ENCODE data around the gene CTSA. TPM values are rescaled to one million over a fixed set of nuclear protein-coding genes. Genes with fewer than 3 reads are reported as not detected.

Gene CTSA
- total and polyA plus RNA-seq, 2 experiments from 2014 or later = 39.9 to 63.9 TPM

DNA sequence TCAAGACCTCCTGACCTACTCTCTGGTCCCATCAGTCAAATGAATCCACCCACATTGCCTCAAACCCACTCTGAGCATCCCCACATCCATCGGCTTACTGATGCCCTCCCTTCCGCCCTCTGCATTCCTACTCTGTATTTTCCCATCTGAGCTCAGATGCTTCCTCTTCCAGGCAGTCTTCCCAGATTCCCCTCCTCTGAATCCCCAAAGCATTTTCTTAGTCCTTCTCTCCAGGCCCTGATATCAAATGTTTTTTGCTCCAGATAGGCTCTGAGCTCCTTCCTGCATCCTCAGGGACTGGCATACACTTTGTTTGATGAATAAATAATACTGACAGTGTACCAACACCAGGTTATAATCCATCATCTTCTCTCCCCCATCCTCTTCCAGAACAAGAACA lies 16.9 kb downstream of the CTSA start:
- H3K27ac ChIP-seq (ENCODE audit: low read depth) = no peak overlapping the region
- H3K79me2 ChIP-seq (replicated peaks; ENCODE audit: insufficient read depth) = peaks cover 10% of the 10 kb centered on the region
- H3K27me3 Mint-ChIP-seq (ENCODE audit: insufficient read depth, low read depth, poor library complexity) = peaks cover 33% of the 10 kb centered on the region
- TF ChIP-seq EZH2 (IDR thresholded peaks at IDR 0.05; ENCODE audit: low read depth, unreplicated experiment) (no peak), CREB1 (CRISPR knock-in tag; IDR thresholded peaks at IDR 0.05; ENCODE audit: low read depth) (no peak), ZNF331 (CRISPR knock-in tag; IDR thresholded peaks at IDR 0.05; ENCODE audit: low read depth) (no peak), ETS1 (IDR thresholded peaks at IDR 0.05) (no peak), STAT1 (IDR thresholded peaks at IDR 0.05; ENCODE audit: unreplicated experiment) (no peak), EZH2phosphoT487 (IDR thresholded peaks at IDR 0.05; ENCODE audit: unreplicated experiment) (no peak), NANOG (IDR thresholded peaks at IDR 0.05; ENCODE audit: borderline replicate concordance) (no peak), ZNF114 (CRISPR knock-in tag; IDR thresholded peaks at IDR 0.05) (no peak), JUNB (IDR thresholded peaks at IDR 0.05; ENCODE audit: unreplicated experiment) (no peak), ZNF462 (CRISPR knock-in tag; IDR thresholded peaks at IDR 0.05) (no peak), POLR2AphosphoS5 (IDR thresholded peaks at IDR 0.05; ENCODE audit: low read depth) (no peak)
- TF ChIP-seq, protein P1, sequence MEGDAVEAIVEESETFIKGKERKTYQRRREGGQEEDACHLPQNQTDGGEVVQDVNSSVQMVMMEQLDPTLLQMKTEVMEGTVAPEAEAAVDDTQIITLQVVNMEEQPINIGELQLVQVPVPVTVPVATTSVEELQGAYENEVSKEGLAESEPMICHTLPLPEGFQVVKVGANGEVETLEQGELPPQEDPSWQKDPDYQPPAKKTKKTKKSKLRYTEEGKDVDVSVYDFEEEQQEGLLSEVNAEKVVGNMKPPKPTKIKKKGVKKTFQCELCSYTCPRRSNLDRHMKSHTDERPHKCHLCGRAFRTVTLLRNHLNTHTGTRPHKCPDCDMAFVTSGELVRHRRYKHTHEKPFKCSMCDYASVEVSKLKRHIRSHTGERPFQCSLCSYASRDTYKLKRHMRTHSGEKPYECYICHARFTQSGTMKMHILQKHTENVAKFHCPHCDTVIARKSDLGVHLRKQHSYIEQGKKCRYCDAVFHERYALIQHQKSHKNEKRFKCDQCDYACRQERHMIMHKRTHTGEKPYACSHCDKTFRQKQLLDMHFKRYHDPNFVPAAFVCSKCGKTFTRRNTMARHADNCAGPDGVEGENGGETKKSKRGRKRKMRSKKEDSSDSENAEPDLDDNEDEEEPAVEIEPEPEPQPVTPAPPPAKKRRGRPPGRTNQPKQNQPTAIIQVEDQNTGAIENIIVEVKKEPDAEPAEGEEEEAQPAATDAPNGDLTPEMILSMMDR (conservative IDR thresholded peaks at IDR 0.05; ENCODE audit: low read depth in 2 of 2) = no peak
- TF ChIP-seq, protein P2, sequence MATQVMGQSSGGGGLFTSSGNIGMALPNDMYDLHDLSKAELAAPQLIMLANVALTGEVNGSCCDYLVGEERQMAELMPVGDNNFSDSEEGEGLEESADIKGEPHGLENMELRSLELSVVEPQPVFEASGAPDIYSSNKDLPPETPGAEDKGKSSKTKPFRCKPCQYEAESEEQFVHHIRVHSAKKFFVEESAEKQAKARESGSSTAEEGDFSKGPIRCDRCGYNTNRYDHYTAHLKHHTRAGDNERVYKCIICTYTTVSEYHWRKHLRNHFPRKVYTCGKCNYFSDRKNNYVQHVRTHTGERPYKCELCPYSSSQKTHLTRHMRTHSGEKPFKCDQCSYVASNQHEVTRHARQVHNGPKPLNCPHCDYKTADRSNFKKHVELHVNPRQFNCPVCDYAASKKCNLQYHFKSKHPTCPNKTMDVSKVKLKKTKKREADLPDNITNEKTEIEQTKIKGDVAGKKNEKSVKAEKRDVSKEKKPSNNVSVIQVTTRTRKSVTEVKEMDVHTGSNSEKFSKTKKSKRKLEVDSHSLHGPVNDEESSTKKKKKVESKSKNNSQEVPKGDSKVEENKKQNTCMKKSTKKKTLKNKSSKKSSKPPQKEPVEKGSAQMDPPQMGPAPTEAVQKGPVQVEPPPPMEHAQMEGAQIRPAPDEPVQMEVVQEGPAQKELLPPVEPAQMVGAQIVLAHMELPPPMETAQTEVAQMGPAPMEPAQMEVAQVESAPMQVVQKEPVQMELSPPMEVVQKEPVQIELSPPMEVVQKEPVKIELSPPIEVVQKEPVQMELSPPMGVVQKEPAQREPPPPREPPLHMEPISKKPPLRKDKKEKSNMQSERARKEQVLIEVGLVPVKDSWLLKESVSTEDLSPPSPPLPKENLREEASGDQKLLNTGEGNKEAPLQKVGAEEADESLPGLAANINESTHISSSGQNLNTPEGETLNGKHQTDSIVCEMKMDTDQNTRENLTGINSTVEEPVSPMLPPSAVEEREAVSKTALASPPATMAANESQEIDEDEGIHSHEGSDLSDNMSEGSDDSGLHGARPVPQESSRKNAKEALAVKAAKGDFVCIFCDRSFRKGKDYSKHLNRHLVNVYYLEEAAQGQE (IDR thresholded peaks at IDR 0.05; ENCODE audit: unreplicated experiment) = no peak
- peaks cover 13% of the 10 kb centered on the region; the same call in 1 of the 2 replicates for H3F3A ChIP-seq (replicated peaks; ENCODE audit: low read depth)
- H3K36me3 ChIP-seq (ENCODE audit: insufficient read depth) = peaks cover 19% of the 10 kb centered on the region
- H3K4me1 ChIP-seq (ENCODE audit: insufficient read depth) = peaks cover 7% of the 10 kb centered on the region; the same call in 1 of the 2 replicates
- no peaks in the 10 kb centered on the region for H3K9me2 ChIP-seq (ENCODE audit: insufficient read depth)
- H3K9me3 Mint-ChIP-seq = no peaks in the 10 kb centered on the region; the same call in 2 of the 3 replicates
- ATAC-seq (no peak), DNase-seq (ENCODE audit: low spot score) (no peak)
- no peak overlapping the region for H3K27ac Mint-ChIP-seq
- H4K20me1 ChIP-seq (replicated peaks; ENCODE audit: insufficient read depth) = peaks cover 29% of the 10 kb centered on the region
- peaks cover 71% of the 10 kb centered on the region for H3K36me3 Mint-ChIP-seq (ENCODE audit: low read depth)
- no peaks in the 10 kb centered on the region for H3K27me3 ChIP-seq (ENCODE audit: insufficient read depth)
- H2AFZ ChIP-seq = no peak overlapping the region
- peaks cover 14% of the 10 kb centered on the region for H3K4me1 Mint-ChIP-seq
- H3K4me3 ChIP-seq = no peak overlapping the region
- H3K4me2 ChIP-seq = no peak overlapping the region
- no peak overlapping the region for H3K4me3 Mint-ChIP-seq

Measured in GM23338 (cell line).